UCSD-AML1 (cell line): ENCODE measurements around the gene ACAP2.

Source experiments
- DNase-seq: peaks from one replicate; lab custom pipeline; 2025; ENCODE audit not compliant: unreplicated experiment; lab: John Stamatoyannopoulos, UW

Gene ACAP2

GRCh38 chr3:195224980-195225580 lies 217.7 kb downstream of the ACAP2 start:
- no peak for DNase-seq
